8988T (cell line): Measurements from ENCODE around the gene FARP2.
"Not testable (repeated sequence)": the region's sequence is repeated elsewhere in the genome, so short reads cannot be mapped to it uniquely, and the experiment has no call there.

Experiments used
- DNase-seq: peaks from one replicate; pipeline ENCODE4 v3.0.0; 2011

FARP2 gene

DNA sequence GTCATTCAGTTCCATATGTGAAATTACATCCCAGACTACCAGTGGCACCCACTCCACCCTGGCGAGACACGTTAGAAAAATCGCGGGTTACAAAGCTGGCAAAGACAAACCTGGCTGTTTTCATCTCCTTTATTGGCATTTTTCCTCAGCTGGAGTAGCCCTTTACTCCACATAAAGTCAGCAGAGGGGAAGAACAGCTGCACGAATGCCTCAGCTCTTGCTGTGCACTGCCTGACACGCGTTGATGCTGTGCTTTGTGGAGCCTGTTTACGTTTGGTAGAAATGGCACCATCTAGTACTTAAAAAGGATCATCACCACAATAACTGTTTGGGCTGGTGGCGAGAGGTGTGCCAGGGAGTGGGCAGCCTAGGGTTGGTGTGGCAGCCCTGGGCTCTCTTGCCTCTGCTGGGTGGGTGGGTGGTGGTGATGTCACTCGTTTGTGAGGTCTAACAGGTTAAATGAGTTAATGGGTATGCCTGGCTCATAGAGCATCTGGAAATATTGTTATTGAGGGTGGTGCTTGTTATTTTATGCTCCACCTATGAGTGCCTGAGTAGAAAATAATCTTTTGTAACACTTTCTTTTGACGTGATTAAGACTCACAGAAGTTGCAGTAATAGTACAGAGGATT, 16.4 kb downstream of the FARP2 start:
- no peak for DNase-seq

- no peak for DNase-seq
Measured at GRCh38 chr2:241373446-241373845, 17.4 kb downstream of the FARP2 start.

- DNase-seq: not testable (repeated sequence)
Measured at GRCh38 chr2:241373906-241374305, 17.8 kb downstream of the FARP2 start.

- no peak for DNase-seq
Measured at GRCh38 chr2:241375300-241375699, 19.2 kb downstream of the FARP2 start.

DNA sequence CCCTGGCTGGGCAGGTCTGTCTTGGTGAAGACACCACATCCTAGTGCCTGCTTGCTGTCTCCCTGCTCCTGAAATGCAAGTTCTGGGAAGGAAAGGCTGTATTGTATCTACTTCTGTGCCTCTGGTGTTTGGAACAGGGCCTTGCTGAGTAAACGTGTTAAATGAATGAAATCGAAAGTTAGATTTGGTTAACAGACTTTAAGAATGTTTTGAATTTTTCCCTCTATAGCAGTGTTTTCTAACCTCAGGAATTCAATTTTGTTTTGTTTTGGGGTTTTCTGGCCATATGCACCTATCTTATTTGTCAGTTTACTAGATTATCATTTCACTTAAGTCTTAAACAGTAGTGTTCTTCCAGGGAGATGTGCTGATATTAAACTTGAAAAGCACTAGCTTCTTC, 20.7 kb downstream of the FARP2 start:
- no peak for DNase-seq

GRCh38 chr2:241378816-241379215, 22.7 kb downstream of the FARP2 start:
- DNase-seq: no peak

- no peak for DNase-seq
Measured at GRCh38 chr2:241379481-241380480, 23.7 kb downstream of the FARP2 start.

DNA sequence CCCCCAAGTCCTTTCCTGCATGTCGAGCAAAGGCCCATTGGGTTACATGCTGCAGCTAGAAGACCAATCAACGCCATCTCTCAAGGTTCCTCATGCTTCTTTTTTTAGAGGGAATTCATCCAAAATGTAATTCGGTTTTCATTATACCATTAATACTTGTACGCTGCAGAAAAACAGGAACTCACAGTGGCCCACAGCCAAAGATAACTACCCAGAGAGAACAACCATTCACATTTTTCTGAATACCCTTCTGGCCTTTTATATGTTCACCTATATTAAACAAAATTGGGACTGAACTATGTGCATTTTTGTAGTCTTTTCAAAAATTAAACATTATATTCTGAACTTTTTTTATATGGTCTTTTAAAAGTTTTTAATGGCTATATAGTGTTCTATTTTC, 25.8 kb downstream of the FARP2 start:
- no peak for DNase-seq

DNA sequence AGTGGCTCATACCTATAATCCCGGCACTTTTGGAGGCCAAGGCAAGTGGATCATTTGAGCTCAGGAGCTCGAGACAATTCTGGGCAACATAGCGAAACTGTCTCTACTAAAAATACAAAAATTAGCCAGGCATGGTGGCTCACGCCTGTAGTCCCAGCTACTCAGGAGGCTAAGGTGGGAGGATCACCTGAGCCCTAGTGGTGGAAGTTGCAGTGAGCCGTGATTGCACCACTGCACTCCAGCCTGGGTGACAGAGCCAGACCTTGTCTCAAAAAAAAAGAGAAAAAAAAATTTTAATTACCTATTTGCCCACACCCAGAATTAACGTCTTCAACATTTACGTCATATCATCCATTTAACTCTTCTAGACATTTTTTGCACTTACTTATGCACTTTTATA, 29.4 kb downstream of the FARP2 start:
- DNase-seq: not testable (repeated sequence)

DNA sequence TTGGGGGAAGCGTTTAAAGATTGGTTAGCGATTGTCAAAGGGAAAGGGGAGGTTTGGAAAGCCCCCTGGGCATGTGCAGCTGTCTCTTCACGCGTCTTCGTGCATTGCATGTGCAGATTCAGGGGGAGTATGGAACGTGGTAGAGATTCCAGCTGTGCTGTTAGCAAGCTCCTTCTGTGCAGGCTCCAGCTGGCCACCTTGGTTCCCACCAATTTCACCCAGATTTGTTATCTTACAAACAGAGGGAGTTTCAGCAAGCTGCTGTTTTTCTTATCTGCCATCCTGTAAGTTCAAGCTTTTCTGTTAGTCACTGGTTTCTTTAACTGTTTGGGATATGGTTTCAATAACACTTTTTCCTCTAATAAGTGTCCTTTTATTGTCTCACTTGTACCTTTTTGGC, 30.4 kb downstream of the FARP2 start:
- DNase-seq: no peak

GRCh38 chr2:241389697-241390096, 33.6 kb downstream of the FARP2 start:
- DNase-seq: no peak

DNA sequence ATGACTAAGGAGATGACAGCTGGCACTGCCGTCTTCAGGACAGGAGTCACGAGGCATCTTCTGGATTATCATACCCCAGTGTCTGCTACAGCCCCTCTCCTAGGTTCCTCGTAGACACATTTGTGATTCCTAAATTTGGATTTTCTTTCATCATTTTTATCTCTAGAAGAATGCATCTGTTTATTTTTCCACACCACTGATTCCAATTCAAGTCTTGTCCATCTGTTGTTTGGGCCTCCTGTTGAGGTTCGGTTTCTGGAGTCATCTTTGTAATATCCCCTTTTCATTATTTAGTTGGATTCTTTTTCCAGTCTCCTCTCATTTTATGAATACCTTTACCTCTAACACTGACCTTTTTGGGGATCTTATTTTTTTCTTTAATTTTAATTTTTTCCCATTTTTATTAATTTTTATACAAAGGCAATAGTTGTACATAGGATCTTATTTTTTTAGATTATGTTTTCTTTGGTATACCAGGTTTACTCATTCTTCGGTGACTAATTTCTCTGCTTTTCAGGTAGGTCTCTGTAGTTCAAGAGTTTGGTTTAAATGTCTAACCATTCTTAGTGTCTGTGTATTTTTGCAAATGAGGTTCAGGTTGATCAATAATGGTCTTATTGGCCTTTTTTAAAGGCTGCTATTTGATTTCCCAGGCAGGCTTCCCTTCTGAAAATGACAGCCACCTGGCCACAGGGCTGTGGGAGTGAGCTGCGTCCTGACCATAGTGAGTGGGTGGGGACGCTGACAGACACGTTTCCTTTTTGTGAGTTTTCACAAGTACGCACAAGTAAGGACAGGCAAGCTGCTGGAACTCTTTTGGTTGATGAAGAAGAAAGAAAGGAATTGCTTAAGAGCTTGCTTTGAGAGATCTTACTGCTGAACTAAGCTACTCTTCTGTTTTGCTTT, 34.5 kb downstream of the FARP2 start:
- DNase-seq: no peak

- no peak for DNase-seq
Measured at GRCh38 chr2:241391892-241392665, 36.0 kb downstream of the FARP2 start.

GRCh38 chr2:241392753-241393152, 36.7 kb downstream of the FARP2 start:
- DNase-seq: not testable (repeated sequence)

GRCh38 chr2:241393524-241394196, 37.6 kb downstream of the FARP2 start:
- DNase-seq: no peak

GRCh38 chr2:241396809-241397208, 40.7 kb downstream of the FARP2 start:
- not testable (repeated sequence) for DNase-seq

DNA sequence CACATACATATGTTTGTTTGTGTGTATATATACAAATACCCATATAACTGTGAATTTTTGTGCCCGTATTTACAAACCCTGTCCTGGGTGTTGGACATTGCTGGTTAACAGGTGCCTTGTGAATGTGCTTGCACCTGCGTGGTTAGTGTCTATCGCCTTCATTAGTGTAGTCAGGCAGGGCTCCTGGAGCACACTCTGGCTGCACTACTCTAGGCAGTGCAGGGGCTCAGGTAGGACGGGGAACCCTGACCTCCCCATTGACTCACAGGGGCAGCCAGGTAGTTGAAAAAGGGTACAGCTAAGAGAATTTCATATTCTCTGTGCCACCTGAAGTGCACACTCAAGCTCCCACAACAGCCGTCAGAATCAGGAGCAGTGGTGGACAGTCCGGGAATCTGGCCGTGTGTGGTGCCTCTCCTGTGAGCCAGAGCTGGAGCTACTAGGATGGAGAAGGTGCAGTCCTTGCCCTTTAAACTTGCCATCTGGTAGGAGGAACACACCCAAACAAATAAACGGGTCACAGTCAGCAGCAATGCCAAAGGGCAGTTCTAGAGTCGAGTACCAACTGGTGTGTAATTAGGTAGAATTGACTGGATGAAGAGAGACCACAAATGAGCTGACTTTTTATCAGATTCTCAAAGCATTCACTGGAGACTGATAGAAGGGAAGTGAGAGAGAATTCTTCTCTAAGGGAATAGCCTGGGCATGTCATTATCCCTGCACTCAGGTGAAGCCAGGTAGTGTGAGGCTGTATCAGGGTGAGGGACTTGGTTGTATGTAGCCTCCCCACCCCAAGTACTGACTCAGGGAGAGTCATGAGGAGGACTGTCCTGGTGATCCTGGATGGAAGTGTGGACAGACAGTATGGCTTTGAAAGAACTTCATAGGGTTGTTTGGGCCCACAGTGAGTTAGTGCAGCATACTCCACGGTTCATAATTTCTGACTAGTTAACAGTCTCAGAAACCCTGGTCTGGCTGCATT, 44.1 kb downstream of the FARP2 start:
- DNase-seq: no peak

GRCh38 chr2:241408849-241409248, 52.8 kb downstream of the FARP2 start:
- no peak for DNase-seq

GRCh38 chr2:241410739-241411176, 54.7 kb downstream of the FARP2 start:
- no peak for DNase-seq

GRCh38 chr2:241412144-241412543, 56.1 kb downstream of the FARP2 start:
- DNase-seq: no peak
